ENCODE data around the gene GPR52. TPM values are rescaled to one million over a fixed set of nuclear protein-coding genes. Genes with fewer than 3 reads are reported as not detected.

The GPR52 gene
- total RNA-seq, 1 experiment from 2014 or later = 0.22 TPM

GRCh38 chr1:174433451-174433850, 14.3 kb upstream of the GPR52 start (continued):
- no peak for TF ChIP-seq CREB1 (CRISPR knock-in tag; IDR thresholded peaks at IDR 0.05)
- TF ChIP-seq HMGA2 (CRISPR knock-in tag; IDR thresholded peaks at IDR 0.05) = no peak
- TF ChIP-seq OVOL2 (CRISPR knock-in tag; IDR thresholded peaks at IDR 0.05; ENCODE audit: borderline replicate concordance) = no peak
- TF ChIP-seq ZNF281 (CRISPR knock-in tag; IDR thresholded peaks at IDR 0.05) = no peak
- no peak for TF ChIP-seq TEAD4 (CRISPR knock-in tag; IDR thresholded peaks at IDR 0.05)
- no peak for TF ChIP-seq TP53 (CRISPR knock-in tag; IDR thresholded peaks at IDR 0.05)

GRCh38 chr1:174445351-174445750, 2.4 kb upstream of the GPR52 start:
- Mint-ChIP-seq H3K9me3 (no peaks in the 10 kb centered on the region), H3K4me3 (no peak overlapping the region), H3K27ac (no peak overlapping the region), H3K4me1 (peaks cover 8% of the 10 kb centered on the region), H3K36me3 (no peaks in the 10 kb centered on the region), H3K27me3 (ENCODE audit: low read depth) (no peaks in the 10 kb centered on the region)
- ATAC-seq (no peak), DNase-seq (ENCODE audit: low spot score) (no peak)
- TF ChIP-seq ARID4B (CRISPR knock-in tag; IDR thresholded peaks at IDR 0.05; ENCODE audit: borderline replicate concordance) = no peak
- TF ChIP-seq ZBTB21 (CRISPR knock-in tag; IDR thresholded peaks at IDR 0.05; ENCODE audit: borderline replicate concordance) = no peak
- TF ChIP-seq CTCF (IDR thresholded peaks at IDR 0.05) = no peak
- TF ChIP-seq HMGXB4 (CRISPR knock-in tag; IDR thresholded peaks at IDR 0.05) = no peak
- TF ChIP-seq OVOL2 (CRISPR knock-in tag; IDR thresholded peaks at IDR 0.05; ENCODE audit: borderline replicate concordance) = no peak
- no peak for TF ChIP-seq ZNF671 (CRISPR knock-in tag; IDR thresholded peaks at IDR 0.05)
- ChIA-PET CTCF (no interaction called here), POLR2A (no interaction called here)

- DNase-seq (ENCODE audit: low spot score) = peak; percentile 29
- Mint-ChIP-seq H3K36me3 (no peaks in the 10 kb centered on the region), H3K9me3 (no peaks in the 10 kb centered on the region), H3K4me3 (no peak overlapping the region), H3K27me3 (ENCODE audit: low read depth) (no peaks in the 10 kb centered on the region), H3K4me1 (peaks cover 11% of the 10 kb centered on the region), H3K27ac (no peak overlapping the region)
- POLR2A ChIA-PET = no interaction called here
- peak; percentile 96 for ATAC-seq
- CTCF ChIA-PET = interaction anchor here (0.6 kb wide), 1 partner anchor 433 kb away, joined by 4 read pairs; no protein-coding TSS in a partner anchor
- TF ChIP-seq ERG (CRISPR knock-in tag; IDR thresholded peaks at IDR 0.05) (no peak), NFE2L1 (CRISPR knock-in tag; IDR thresholded peaks at IDR 0.05) (no peak), ATF2 (CRISPR knock-in tag; IDR thresholded peaks at IDR 0.05; ENCODE audit: borderline replicate concordance, low read depth) (no peak)
Observed at GRCh38 chr1:174445817-174446216, 1.9 kb upstream of the GPR52 start.
